ENCODE results near the gene HSPH1. TPM values are rescaled to one million over a fixed set of nuclear protein-coding genes. Genes with fewer than 3 reads are reported as not detected.

HSPH1 gene
- total and polyA plus RNA-seq, 4 donors: 11.0 to 30.3 (median 20.3) TPM

GRCh38 chr13:31150315-31150985 lies 11.3 kb downstream of the HSPH1 start:
- H3K4me3 ChIP-seq (ENCODE audit: low read depth in 1 of 3, low read length in 3 of 3): no peak overlapping the region
- no peaks in the 10 kb centered on the region for H3K27me3 ChIP-seq (ENCODE audit: control insufficient read depth in 4 of 4, insufficient read depth in 4 of 4, low read length in 3 of 4)
- 96% methylated on average over 4 of the region's 4 CpGs for WGBS
- DNase-seq (ENCODE audit: low spot score): no peak
- no peak for TF ChIP-seq MAX (IDR thresholded peaks at IDR 0.05)
- H3K9me3 ChIP-seq (ENCODE audit: control insufficient read depth in 4 of 4, low read length in 3 of 4): no peaks in the 10 kb centered on the region
- H3K4me1 ChIP-seq (ENCODE audit: control insufficient read depth in 4 of 4, insufficient read depth in 4 of 4, low read length in 3 of 4): no peaks in the 10 kb centered on the region
- no peak overlapping the region for H3K27ac ChIP-seq (ENCODE audit: low read depth in 1 of 2, low read length in 2 of 2)
- H3K9ac ChIP-seq (ENCODE audit: low read depth in 1 of 2, low read length in 2 of 2): no peak overlapping the region
- H3K36me3 ChIP-seq (ENCODE audit: control insufficient read depth in 4 of 4, insufficient read depth in 3 of 4, low read depth in 1 of 4, low read length in 3 of 4): peaks cover 3 to 86% (median 74%) of the 10 kb centered on the region in 4 donors

GRCh38 chr13:31149604-31150003 lies 12.1 kb downstream of the HSPH1 start:
- H3K9me3 ChIP-seq (ENCODE audit: control insufficient read depth in 4 of 4, low read length in 3 of 4): no peaks in the 10 kb centered on the region
- WGBS: 94% methylated on average over 2 of the region's 2 CpGs
- H3K4me1 ChIP-seq (ENCODE audit: control insufficient read depth in 4 of 4, insufficient read depth in 4 of 4, low read length in 3 of 4): no peaks in the 10 kb centered on the region
- peaks cover 4 to 84% (median 76%) of the 10 kb centered on the region in 4 donors for H3K36me3 ChIP-seq (ENCODE audit: control insufficient read depth in 4 of 4, insufficient read depth in 3 of 4, low read depth in 1 of 4, low read length in 3 of 4)
- TF ChIP-seq FOXA2 (IDR thresholded peaks at IDR 0.05): no peak
- TF ChIP-seq GABPA (IDR thresholded peaks at IDR 0.05 in 1 of 2, conservative IDR thresholded peaks at IDR 0.05 in 1 of 2): no peak
- TF ChIP-seq RXRA (IDR thresholded peaks at IDR 0.05): no peak
- no peak for TF ChIP-seq CTCF (IDR thresholded peaks at IDR 0.05; ENCODE audit: low read depth, low read length, missing input control)
- no peak for TF ChIP-seq SP1 (IDR thresholded peaks at IDR 0.05)
- TF ChIP-seq RAD21 (IDR thresholded peaks at IDR 0.05): no peak
- no peak for TF ChIP-seq ATF3 (IDR thresholded peaks at IDR 0.05)
- TF ChIP-seq JUND (IDR thresholded peaks at IDR 0.05): no peak
- TF ChIP-seq ZBTB33 (IDR thresholded peaks at IDR 0.05): no peak
- TF ChIP-seq REST (IDR thresholded peaks at IDR 0.05): no peak
- no peak for TF ChIP-seq NR2F2 (IDR thresholded peaks at IDR 0.05)
- TF ChIP-seq HNF4G (IDR thresholded peaks at IDR 0.05): no peak
- TF ChIP-seq EGR1 (IDR thresholded peaks at IDR 0.05; ENCODE audit: low read depth in 2 of 2): no peak
- TF ChIP-seq TAF1 (conservative IDR thresholded peaks at IDR 0.05): no peak
- no peak for TF ChIP-seq HNF4A (conservative IDR thresholded peaks at IDR 0.05)
- TF ChIP-seq MAX (IDR thresholded peaks at IDR 0.05): no peak
- TF ChIP-seq FOXA1 (IDR thresholded peaks at IDR 0.05): no peak
- TF ChIP-seq YY1 (IDR thresholded peaks at IDR 0.05): no peak
- no peaks in the 10 kb centered on the region for H3K27me3 ChIP-seq (ENCODE audit: control insufficient read depth in 4 of 4, insufficient read depth in 4 of 4, low read length in 3 of 4)
- no peak overlapping the region for H3K4me3 ChIP-seq (ENCODE audit: low read depth in 1 of 3, low read length in 3 of 3)
- DNase-seq (ENCODE audit: low spot score): no peak
- no peak overlapping the region for H3K9ac ChIP-seq (ENCODE audit: low read depth in 1 of 2, low read length in 2 of 2)
- H3K27ac ChIP-seq (ENCODE audit: low read depth in 1 of 2, low read length in 2 of 2): no peak overlapping the region
